Retina (tissue), 1 donor: ENCODE measurements around the gene FNTB.
A peak's percentile ranks its signal among the peaks of the same experiment; 100 is the strongest.
"Not testable (repeated sequence)": the region's sequence is repeated elsewhere in the genome, so short reads cannot be mapped to it uniquely, and the experiment has no call there.

Experiments
- DNase-seq: peaks from one replicate; pipeline ENCODE4 v3.0.0-alpha.2; 2016

The FNTB gene

DNA sequence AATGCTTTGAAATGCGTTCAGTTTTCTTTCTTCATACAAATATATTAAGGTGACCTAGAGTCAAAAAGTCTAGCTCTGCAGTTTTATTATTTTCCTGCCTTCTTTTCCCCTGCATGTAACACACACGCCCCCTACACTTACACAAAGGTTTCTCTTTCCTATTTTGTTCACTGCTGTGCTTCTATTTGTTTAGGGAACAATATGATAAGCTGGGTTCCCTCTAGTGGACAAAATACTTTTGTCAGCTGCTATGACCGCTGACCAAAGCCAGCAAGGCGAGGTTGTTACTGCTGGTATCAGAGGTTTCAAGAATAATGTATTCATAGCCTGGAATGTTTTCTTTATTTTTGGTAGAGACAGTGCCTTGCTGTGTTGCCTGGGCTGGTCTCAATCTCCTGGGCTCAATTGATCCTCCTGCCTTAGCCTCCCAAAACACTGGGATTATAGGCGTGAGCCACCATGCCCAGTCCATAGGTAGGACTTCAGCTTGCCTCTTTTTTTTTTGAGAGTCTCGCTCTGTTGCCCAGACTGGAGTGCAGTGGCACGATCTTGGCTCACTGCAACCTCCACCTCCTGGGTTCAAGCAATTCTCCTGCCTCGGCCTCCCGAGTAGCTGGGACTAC, 33.4 kb downstream of the FNTB start:
- peak; percentile 41 for DNase-seq

DNA sequence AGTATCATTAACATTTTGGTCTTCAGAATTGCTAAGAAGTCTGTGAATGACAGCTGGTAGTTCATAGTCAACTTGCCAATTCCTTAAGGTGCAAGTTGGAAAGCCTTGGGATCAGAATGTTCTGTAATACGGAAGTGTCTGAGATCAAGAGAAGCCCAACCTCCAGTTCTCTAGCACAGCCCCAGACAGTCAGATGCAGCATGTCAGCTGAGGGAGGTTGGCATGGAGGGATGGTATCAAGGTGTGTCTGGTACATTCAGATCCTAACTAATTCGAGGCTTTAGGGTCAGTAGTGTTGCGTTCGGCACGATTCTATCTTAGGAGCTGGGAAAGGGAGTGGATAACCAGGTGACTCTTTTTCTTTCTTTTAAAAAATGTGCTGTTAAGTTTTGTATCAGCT, 38.3 kb downstream of the FNTB start:
- DNase-seq, result no peak

DNA sequence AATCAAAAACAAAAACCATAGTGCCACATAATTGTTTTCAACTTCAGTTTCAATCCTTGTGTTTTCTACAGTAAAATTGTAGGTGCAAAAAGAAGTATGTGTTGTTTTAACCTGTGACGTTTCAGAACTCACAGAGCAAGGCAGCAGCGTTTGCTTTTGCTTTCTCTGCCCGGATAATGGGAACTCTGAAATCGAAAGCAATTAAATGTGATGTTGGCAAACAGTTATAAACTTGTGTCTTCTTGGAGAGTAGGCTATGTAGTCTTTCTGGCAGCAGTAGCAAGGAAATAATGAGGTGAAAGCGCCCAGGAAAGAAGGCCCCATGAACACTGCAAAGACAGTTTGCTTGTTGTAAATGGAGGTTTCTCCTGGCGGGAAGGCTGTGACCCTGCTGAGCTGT, 39.1 kb downstream of the FNTB start:
- DNase-seq, result no peak

DNA sequence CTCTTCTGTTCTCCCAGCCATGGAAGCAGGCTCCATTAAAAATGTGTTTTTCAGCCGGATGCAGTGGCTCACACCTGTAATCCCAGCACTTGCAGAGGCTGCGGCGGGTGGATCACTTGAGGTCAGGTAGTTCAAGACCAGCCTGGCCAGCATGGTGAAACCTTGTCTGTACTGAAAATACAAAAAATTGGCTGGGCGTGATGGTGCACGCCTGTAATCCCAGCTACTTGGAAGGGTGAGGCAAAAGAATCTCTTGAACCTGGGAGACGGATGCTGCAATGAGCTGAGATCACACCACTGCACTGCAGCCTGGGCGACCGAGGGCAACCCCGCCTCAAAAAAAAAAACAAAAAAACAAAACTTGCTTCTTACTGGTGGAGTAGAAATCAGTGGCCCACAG, 39.8 kb downstream of the FNTB start:
- DNase-seq, result no peak

DNA sequence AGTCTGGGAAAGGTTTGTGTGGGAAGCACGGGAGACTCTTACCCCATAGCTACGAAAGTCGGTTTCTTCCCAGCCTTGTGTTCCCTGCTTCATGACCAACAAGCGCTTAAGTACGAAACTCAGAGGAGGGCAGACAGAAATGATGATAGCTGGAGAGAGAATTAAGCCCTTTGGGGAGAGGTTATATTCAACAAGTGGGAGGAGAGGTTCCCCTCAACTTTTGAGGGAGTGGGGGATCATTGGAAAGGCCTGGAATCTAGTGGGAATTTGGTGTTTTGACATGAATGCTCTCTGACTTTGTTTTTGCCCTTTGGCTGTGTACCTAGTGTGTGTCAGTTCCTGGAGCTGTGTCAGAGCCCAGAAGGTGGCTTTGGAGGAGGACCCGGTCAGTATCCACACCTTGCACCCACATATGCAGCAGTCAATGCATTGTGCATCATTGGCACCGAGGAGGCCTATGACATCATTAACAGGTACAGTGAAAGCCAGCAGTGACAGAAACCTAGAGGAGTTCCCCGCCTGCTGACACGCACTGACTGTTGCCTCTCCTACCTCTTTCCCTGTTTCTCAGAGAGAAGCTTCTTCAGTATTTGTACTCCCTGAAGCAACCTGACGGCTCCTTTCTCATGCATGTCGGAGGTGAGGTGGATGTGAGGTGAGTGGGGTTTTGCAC, 40.6 kb downstream of the FNTB start:
- no peak for DNase-seq

DNA sequence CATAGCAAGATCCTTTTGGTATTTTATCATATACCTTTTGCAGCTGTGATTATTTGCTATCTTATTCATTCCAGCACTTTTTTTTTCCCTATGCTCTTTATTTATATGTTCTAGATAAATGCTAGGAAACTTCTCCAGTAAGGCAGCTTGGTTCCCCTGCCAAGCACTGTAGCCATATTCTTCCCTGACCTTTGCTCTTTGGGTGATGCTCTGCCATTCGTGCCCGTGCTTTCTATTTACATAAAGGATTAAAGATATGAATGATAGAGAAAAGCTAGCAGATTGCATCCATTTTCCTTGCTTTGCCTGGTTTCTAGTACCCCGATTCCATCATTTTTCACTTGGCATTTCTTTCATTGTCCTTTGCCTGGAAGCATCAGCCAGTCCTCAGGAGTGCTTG, 42.2 kb downstream of the FNTB start:
- DNase-seq, result no peak

DNA sequence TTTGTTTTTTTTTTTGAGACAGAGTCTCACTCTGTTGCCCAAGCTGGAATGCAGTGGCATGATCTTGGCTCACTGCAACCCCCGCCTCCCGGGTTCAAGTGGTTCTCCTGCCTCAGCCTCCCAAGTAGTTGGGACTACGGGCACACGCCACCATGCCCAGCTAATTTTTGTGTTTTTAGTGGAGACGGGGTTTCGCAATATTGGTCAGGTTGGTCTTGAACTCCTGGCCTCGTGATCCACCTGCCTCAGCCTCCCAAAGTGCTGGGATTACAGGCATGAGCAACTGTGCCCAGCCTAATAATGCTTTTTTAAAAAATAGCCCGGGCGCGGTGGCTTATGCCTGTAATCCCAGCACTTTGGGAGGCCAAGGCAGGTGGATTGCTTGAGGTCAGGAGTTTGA, 44.6 kb downstream of the FNTB start:
- not testable (repeated sequence) for DNase-seq

DNA sequence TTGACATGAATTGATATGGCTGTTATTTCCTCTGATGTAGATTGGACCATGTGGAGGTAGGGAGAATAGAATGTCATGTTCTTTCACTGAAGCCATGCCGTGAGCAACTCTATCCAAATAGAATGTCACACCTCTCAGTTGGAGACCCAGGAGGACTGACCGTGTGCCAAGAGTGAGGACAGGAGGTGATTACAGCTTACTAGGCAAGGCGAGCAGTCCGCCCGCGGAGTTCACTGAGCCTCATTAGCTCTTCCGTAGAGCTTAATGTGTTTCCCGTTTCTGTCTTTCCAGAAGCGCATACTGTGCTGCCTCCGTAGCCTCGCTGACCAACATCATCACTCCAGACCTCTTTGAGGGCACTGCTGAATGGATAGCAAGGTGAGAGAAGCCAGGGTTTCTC, 45.6 kb downstream of the FNTB start:
- no peak for DNase-seq

DNA sequence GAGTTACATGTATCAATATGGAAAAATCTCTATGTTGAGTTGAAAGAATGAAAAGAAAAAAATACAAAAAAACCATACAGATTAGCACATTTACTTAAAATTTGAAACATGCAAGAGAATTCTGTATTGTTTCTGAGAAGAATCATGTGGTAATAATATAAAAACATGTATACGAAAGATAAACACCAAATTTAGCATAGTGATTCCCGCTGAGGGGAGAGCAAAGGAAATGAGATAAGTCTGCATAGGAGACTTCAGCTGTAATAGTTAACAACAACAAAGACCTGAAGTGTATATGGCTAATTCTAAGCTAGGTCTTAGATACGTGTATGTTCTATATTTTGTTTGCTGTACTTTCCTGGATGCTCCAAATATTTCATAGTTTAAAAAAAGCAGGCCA, 46.5 kb downstream of the FNTB start:
- no peak for DNase-seq

DNA sequence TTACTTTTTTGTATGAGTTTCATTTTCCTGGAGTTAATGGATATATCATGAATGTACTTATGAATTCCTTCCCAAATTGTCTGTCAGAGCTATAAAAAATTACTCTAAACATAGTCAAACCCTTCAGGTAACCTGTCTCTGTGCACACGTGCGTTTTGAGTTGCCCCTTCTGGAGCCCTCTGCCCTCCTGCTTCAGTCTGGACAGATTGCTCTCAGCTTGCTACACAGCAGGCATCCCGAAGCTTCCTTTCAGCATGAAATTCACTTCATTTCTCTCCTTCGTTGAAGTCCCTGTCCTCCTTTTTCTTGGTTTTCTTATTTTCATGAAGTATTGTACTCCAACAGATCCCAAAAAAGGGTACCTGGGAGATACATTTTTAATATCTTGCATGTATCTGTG, 47.3 kb downstream of the FNTB start:
- DNase-seq, result no peak

DNA sequence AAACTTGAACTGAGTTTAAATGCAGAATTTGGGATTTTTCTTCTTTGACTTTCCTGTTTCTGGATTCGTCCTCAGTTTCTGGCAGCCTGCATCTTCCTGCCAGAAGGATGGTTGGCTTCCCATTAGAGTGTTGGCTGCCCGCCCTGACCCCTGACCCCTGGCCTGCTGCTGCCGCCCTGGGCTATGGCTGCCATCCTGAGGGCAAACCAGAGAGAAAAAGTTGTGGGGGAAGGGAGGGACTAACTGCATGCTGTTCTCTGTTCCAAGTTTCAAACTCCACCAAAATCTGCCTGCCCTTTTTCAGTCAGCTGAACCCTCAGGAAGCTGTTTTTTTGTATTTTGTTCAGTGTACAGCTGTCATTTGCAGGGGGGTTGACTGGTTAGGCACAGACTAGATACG, 48.4 kb downstream of the FNTB start:
- DNase-seq, result no peak

DNA sequence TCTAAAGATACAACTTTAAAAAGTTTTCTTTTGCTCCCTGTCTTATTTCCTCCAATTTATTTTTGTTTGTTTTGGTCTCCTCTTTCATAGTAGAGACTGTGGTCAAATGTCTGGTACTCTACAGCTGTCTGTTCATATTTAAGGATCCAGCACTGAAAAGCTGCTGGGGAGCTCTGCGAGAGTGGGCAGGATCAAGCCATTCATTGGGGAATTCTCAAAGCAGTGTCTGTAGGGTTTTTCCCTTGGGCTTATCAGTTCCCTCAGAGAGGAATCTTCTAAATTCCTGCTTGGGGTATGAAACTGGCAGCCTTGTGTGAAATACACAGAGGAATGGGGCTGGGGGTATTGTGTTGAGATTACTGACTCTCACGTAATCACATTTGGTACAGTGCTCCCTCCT, 52.3 kb downstream of the FNTB start:
- DNase-seq, result no peak

DNA sequence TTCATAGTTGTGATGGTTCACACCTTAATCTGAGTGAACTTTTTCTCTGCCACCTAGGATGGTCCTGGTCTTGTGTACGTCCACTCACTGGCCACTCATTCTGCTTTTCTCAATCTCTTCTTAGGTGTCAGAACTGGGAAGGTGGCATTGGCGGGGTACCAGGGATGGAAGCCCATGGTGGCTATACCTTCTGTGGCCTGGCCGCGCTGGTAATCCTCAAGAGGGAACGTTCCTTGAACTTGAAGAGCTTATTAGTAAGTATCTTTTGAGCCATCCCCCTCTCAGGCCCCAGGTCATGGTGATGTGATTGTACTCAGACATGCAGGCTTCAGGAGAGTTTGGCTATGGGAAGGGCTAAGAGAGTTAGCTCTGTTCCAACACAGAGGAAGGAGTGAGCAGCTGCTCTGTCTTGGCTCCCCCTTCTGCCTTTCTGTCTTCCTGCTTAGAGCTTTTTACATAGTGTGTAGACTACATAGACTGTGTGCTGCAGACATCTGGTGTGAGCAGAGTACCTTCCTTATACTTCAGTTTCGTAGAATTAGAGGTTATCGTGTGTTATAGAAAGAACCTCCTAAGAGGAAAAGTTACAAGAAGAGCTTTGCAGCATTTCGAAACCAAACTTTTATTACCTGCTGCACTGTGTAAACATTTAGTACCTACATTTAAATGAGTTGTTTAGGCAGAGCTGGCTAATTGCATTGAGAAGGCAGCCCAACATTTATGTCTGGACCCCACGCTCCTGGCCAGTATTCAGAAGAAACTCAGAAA, 54.2 kb downstream of the FNTB start:
- no peak for DNase-seq

DNA sequence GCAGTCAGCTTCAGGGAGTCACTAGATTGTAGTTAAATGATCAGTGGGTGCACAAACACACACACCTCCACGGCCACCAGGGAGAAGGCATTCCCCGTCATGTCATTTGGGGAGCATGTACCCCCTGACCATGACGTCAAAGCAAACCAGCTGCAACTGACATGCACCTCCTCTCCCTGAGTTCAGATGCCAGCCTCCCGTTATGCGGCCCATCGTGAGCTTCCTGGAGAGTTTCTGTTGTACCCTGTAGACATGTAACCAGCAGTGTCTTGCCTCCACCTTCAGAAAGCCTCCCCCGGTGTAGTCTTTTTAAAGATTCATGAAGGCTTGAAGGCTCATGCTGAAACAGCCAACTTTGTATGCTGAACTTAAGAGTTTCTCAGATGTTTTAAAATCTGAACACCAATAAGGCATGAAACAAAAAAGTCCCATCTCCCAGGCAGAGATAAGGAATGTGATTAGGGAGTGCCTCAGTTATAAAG, 54.8 kb downstream of the FNTB start:
- no peak for DNase-seq

DNA sequence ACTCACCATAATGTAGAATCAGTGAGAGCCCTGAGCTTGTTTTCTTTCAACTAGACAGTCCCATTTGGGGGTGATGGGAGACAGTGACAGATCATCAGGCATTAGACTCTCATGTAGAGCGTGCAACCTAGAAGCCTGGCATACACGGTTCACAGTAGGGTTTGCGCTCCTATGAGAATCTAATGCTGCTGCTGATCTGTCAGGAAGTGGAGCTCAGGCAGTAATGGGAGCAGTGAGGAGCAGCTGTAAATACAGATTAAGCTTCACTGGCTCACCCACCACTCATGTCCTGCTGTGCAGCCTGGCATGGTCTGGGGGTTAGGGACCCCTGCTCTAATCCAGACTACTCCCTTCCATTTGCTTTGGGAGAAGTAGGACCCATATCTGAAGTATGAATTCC, 55.6 kb downstream of the FNTB start:
- no peak for DNase-seq

DNA sequence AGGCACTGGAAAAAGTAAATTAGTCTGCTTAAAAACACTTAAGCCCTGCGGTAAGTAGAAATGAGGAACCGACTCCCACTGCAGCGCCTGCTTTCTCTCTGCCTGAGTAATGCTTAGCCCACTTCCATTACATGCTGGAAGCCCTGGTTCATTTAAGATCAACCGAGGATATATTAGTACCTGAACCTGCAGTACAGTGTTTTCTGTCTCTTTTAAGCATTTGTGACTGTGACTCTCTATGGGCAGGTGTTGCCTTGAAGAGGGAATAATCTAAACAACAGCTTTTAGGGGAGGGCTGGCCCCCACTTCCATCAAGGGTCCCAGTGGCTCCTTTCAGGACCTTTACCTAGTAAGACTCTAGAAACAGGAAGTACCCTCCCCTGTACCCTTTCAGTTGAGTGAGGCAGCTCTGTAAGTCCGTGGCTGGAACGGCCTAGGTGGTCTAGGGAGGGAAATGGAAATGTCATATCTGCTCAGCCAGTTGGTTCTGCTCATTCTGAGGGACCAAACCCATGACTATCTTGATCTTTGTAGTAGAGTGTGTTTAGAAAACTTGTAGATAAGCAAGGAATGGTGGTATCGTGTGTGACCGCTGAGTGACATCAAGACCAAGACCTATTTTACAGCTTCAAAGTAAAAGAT, 56.2 kb downstream of the FNTB start:
- no peak for DNase-seq

DNA sequence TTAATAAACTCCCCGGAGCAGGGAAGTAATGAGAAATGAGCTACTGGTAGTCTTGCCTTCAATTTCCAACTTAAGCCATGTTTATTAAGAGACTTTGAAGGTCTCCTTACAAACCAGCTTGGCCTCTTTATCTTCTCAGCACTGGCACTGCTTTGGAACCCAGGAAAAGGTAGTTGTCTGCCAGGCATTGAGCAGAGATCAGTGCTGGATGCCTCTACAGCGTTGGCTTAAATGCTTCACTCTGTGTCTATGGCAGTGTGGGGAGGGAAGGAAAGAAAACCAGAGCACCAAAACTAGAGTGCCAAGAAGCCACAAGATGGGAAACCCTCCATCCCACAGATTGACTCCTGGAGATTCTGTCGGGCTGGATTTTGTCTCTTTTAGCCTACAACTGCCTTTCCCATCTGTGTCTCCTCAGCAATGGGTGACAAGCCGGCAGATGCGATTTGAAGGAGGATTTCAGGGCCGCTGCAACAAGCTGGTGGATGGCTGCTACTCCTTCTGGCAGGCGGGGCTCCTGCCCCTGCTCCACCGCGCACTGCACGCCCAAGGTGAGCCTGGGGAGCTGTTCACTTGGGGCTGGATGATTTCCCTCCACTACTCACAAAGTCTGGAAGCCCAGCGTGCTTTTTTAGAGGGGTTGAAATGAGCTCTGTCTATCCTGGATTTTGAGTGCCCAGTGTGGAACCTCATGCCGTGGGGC, 57.3 kb downstream of the FNTB start:
- DNase-seq, result no peak

DNA sequence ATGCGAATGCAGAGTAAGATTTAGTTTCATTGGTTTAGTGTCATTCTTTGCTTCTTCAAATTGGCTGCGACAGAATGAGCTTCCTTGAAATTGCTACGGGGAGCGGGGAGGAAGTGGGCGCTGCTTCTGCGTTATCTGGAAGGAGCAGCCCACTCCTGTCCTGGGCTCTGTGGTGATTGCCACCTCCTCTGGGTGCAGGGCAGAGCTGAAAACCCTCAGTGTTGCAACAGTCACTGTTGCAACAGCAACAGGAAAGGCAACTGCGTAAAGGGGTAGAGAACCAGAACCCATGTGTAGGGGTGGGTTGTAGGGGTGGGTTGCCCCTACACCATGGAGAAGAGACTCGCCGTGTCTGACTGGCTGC, 57.9 kb downstream of the FNTB start:
- DNase-seq, result no peak

DNA sequence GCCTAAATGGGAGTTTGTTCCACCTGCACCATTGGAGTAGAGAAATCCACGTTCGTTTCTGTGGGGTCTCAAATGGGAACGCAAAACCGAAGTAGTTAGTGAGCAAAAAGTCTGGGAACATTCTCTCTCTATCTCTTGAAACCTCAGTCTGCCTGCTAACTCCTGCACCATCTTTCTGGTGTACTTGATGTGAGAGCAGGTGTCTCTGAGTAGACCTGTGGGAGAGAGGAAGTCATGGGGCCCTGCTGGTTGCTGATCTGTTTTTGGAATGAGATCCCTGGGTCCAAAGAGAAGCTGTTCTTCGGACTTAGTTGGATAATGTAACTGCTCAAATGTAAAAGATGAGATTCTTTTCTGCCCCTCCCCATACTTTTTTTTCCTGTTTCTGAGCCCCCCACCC, 58.3 kb downstream of the FNTB start:
- no peak for DNase-seq

DNA sequence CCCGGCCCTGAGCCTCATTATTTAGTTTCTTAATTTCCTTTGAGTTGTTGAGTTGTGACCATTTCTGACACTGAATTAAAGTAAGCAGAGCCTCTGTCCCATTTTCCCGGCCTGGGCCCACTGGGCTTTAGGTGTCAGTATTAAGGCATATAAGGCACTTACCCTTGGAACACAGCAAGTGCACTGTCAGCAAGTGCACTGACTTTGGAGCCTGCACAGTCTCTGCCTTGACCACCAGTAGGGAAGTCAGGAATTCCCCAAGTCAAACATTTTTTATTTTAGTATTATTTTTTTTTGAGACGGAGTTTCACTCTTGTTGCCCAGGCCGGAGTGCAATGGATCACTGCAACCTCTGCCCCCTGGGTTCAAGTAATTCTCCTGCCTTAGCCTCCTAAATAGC, 59.0 kb downstream of the FNTB start:
- DNase-seq, result no peak

DNA sequence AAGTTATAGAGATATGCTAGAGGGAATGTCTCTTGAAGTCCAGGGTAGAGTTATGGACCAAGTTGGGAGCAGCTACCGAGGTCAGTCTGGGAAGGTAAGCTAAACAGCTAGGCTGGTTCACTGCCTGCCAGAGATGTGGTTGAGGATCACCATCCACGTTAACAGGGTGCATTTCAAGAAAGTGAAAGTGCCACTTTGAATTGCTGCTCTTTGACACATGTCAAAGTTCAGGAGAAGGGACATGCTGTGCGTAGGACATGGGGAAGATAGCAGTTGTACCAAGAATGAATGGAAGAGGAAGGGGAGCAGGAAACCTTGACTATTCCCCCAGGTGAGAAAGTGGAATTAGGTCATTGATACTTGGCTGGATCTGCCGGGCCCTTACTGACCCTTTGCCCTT, 66.1 kb downstream of the FNTB start:
- no peak for DNase-seq

DNA sequence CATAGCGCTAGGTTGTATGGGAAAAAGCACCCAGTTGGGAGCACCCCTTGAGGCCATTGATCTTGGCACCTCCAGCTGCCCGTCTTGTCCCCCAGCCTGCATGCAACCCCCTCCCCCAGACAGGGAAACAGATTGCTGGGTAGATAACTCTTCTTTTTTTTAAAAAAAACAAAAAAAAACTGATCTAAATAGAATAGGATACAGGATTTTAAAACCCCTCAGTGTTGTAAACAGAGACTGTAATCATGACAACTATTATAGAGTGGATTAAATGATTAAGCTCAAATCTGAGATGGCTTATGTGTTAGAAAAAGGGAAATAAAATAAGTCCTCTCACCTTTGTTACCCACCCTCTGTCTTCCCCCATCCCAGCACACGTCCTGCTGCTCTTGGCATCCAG, 66.8 kb downstream of the FNTB start:
- DNase-seq, result no peak

DNA sequence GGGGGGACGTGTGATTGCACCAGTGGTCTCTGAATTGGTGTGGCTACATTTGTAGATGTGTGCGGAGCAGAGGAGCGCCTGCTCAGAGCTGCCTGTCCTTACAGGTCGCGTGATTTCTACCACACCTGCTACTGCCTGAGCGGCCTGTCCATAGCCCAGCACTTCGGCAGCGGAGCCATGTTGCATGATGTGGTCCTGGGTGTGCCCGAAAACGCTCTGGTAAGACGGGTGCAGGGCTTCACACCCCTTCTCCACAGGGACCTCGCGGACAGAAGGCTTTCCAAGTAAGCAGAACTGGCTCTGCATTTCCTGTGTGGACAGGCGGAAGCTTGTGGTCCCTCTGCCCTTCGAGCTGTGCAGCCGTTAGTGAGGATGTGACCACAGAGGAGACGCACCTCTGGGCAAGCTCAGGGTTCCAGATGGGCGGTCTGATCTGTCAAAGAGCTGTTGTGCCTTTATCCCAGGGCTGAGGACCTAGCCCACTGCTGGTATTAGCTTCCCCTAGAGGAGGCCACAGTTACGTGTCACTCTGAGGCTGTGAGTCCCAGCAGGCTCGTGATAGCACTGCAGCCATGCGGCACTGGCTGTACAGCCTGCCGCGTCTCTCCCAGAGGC, 67.9 kb downstream of the FNTB start:
- DNase-seq, result no peak
